Osteocyte (in vitro differentiated cells): Measurements from ENCODE around the gene YTHDC1. TPM values are rescaled to one million over a fixed set of nuclear protein-coding genes. Genes with fewer than 3 reads are reported as not detected.
A peak's percentile ranks its signal among the peaks of the same experiment; 100 is the strongest.

ENCODE experiments used
- DNase-seq: peaks from one replicate; pipeline ENCODE4 v3.0.0; 2021; ENCODE audit warnings: mixed read lengths; ENCODE audit not compliant: unreplicated experiment; ENCODE audit errors: extremely low spot score
- H3K27ac Mint-ChIP-seq: one replicate; pipeline ENCODE4 v1.8.0; 2021; ENCODE audit warnings: mild to moderate bottlenecking, mixed read lengths; ENCODE audit not compliant: unreplicated experiment
- H3K27me3 Mint-ChIP-seq: one replicate; pipeline ENCODE4 v1.8.0; 2021; ENCODE audit warnings: mixed read lengths; ENCODE audit not compliant: unreplicated experiment
- H3K36me3 Mint-ChIP-seq: one replicate; pipeline ENCODE4 v1.8.0; 2021; ENCODE audit warnings: mixed read lengths; ENCODE audit not compliant: unreplicated experiment
- H3K4me1 Mint-ChIP-seq: one replicate; pipeline ENCODE4 v1.8.0; 2021; ENCODE audit warnings: mixed read lengths; ENCODE audit not compliant: unreplicated experiment
- H3K4me3 Mint-ChIP-seq: one replicate; pipeline ENCODE4 v1.8.0; 2021; ENCODE audit warnings: mild to moderate bottlenecking, moderate library complexity, mixed read lengths; ENCODE audit not compliant: unreplicated experiment
- H3K9me3 Mint-ChIP-seq: one replicate; pipeline ENCODE4 v1.8.0; 2021; ENCODE audit warnings: mixed read lengths; ENCODE audit not compliant: unreplicated experiment
- total RNA-seq: library from RNA; stranded (reverse); gene quantifications from 2 replicates; pipeline ENCODE4 v1.2.1, GENCODE V29; 2021
- TF ChIP-seq, protein P1 (sequence below): fragments of 200-600 bp; sonication (generic); IDR thresholded peaks from 2 replicates; pipeline ENCODE4 v1.5.0; 2021; ENCODE audit warnings: antibody characterized with exemption, mild to moderate bottlenecking, moderate library complexity

The YTHDC1 gene
- total RNA-seq, 1 donor from 2014 or later = 82.8 TPM

DNA sequence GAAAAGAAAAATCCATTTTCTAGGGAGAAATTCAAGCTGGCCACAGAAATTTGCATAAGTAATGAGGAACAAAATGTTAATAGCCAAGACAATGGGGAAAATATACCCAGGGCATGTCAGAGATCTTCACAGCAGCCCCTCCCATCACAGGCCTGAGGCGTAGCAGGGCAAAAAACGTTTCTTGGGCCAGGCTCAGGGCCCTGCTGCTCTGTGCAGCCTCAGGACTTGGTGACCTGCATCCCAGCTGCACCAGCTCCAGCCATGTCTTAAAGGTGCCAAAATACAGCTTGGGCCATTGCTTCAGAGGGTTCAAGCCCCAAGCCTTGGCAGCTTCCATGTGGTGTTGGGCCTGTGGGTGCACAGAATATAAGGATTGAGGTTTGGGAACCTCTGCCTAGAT is 72.3 kb downstream of the YTHDC1 start:
- peaks cover 3% of the 10 kb centered on the region for H3K4me1 Mint-ChIP-seq
- H3K9me3 Mint-ChIP-seq = no peaks in the 10 kb centered on the region
- no peak overlapping the region for H3K27ac Mint-ChIP-seq
- no peak overlapping the region for H3K4me3 Mint-ChIP-seq
- H3K27me3 Mint-ChIP-seq = peaks cover 3% of the 10 kb centered on the region
- no peak for DNase-seq
- no peaks in the 10 kb centered on the region for H3K36me3 Mint-ChIP-seq
- TF ChIP-seq, protein P1, sequence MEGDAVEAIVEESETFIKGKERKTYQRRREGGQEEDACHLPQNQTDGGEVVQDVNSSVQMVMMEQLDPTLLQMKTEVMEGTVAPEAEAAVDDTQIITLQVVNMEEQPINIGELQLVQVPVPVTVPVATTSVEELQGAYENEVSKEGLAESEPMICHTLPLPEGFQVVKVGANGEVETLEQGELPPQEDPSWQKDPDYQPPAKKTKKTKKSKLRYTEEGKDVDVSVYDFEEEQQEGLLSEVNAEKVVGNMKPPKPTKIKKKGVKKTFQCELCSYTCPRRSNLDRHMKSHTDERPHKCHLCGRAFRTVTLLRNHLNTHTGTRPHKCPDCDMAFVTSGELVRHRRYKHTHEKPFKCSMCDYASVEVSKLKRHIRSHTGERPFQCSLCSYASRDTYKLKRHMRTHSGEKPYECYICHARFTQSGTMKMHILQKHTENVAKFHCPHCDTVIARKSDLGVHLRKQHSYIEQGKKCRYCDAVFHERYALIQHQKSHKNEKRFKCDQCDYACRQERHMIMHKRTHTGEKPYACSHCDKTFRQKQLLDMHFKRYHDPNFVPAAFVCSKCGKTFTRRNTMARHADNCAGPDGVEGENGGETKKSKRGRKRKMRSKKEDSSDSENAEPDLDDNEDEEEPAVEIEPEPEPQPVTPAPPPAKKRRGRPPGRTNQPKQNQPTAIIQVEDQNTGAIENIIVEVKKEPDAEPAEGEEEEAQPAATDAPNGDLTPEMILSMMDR = no peak

DNA sequence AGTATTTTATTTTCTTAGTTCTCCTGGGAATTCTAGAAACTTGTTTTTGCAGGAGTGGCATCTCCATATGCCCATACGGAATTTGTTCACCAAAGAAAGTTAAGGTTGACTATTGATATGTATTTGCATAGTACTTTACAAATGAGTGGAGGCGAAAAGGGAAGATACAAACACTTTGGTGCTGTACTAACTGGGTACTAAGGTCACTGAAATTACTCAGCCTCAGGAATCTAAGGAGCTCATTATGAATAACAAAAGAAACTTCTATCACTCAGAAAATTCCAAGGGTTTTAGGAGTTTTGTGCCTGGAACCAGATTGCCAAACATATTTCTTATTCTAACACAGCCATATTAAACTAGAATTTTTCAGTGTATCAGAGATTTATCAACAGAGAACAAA is 77.0 kb downstream of the YTHDC1 start:
- Mint-ChIP-seq H3K4me1 (peaks cover 12% of the 10 kb centered on the region), H3K4me3 (no peak overlapping the region), H3K27ac (no peak overlapping the region), H3K9me3 (no peaks in the 10 kb centered on the region), H3K36me3 (no peaks in the 10 kb centered on the region), H3K27me3 (peaks cover 3% of the 10 kb centered on the region)
- DNase-seq = no peak
- TF ChIP-seq, protein P1 = no peak

DNA sequence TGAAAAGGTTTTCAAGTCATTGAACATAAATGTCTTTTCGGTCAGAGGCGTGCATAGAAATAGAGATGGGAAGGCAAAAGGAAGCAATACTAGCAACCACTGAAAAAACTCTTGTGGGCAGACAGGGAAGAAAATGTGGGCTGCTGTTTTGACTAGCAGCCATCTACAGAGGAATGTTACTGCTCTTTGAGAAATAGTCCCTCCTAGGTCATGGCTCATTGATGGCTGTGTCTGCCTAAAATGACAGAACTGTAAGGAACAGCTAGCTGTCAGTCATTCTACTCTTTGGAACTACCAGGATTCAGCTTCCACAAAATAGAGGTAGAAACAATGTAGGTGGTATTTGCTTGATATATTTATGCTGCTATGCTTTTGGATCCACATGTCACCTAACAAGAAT is 77.5 kb downstream of the YTHDC1 start:
- Mint-ChIP-seq H3K27me3 (peaks cover 3% of the 10 kb centered on the region), H3K36me3 (no peaks in the 10 kb centered on the region)
- TF ChIP-seq, protein P1 = no peak

DNA sequence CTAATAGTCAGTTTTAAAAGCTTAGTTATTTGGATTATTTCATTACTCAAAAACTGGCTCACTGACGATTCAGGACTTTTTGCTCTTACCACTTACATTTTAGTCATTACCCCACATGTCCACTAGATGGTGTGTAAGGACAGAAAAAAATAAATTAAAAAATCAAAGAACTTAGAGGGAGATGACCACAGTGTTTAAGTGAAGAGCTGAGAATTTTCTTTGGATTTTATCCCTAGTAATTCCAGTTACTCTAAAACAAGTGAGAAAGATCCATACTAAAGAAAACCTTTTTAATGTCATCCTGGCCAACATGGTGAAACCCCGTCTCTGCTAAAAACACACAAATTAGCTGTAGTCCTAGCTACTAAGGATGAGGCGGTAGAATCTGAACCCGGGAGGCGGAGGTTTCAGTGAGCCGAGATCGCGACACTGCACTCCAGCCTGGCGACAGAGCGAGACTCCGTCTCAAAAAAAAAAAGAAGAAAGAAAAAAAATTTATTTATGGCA is 78.0 kb downstream of the YTHDC1 start:
- DNase-seq = no peak
- no peaks in the 10 kb centered on the region for H3K36me3 Mint-ChIP-seq
- H3K27ac Mint-ChIP-seq = peak overlapping the region; percentile 37
- peak overlapping the region; percentile 78 for H3K4me3 Mint-ChIP-seq
- H3K9me3 Mint-ChIP-seq = no peaks in the 10 kb centered on the region
- peaks cover 22% of the 10 kb centered on the region for H3K4me1 Mint-ChIP-seq
- peaks cover 3% of the 10 kb centered on the region for H3K27me3 Mint-ChIP-seq
- TF ChIP-seq, protein P1 = peak; percentile 73

More for the DNA sequence above, 77.5 kb downstream of the YTHDC1 start:
- H3K4me1 Mint-ChIP-seq = peaks cover 17% of the 10 kb centered on the region
- H3K9me3 Mint-ChIP-seq = no peaks in the 10 kb centered on the region
- no peak for DNase-seq
- H3K27ac Mint-ChIP-seq = peak overlapping the region; percentile 37
- peak overlapping the region; percentile 78 for H3K4me3 Mint-ChIP-seq

DNA sequence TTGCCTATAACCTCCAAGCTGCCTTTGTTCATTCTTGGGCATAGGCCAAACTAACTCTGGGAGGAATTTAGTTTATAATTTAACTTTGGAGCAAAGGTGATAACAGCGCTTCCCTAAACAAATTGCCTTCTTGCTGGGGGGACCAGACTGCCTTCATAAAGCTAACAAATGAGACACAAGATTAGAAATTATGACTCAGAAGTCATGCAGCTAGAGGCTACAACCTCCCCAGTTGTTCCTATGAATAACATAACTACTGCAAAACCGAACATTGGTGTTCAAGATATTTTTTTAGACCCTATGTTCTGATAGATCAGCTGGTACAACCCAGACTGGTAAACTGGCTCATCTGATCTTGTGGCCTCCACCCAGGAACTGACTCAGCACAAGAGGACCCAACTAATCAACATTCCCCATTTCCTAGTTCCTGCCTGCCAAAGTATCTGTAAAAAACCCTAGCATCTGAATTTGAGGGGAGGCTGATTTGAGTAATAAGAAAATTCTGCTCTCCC is 82.4 kb downstream of the YTHDC1 start:
- TF ChIP-seq, protein P1 = no peak
- Mint-ChIP-seq H3K27ac (peak overlapping the region; percentile 75), H3K9me3 (no peaks in the 10 kb centered on the region), H3K4me1 (peaks cover 21% of the 10 kb centered on the region), H3K36me3 (no peaks in the 10 kb centered on the region), H3K27me3 (no peaks in the 10 kb centered on the region), H3K4me3 (no peak overlapping the region)
- DNase-seq = no peak
